GM08714 (cell line): ENCODE data around the gene TENT4A.

ENCODE experiments used
- H3K4me3 ChIP-seq: fragments of 200-500 bp; sonication (Bioruptor generic); 2 replicates; pipeline ENCODE4 v1.5.1; 2014; ENCODE audit warnings: mild to moderate bottlenecking, low read length, inconsistent platforms
- ZNF274 ChIP-seq: IDR thresholded peaks from 2 replicates; pipeline ENCODE4 v1.6.1; 2012; ENCODE audit warnings: mild to moderate bottlenecking, low read depth, low read length

Gene TENT4A

GRCh38 chr5:6750951-6751685 lies 37.9 kb downstream of the TENT4A start:
- no peak for TF ChIP-seq ZNF274
- no peak overlapping the region for H3K4me3 ChIP-seq

GRCh38 chr5:6752236-6752635 lies 39.0 kb downstream of the TENT4A start:
- no peak overlapping the region for H3K4me3 ChIP-seq
- no peak for TF ChIP-seq ZNF274

DNA sequence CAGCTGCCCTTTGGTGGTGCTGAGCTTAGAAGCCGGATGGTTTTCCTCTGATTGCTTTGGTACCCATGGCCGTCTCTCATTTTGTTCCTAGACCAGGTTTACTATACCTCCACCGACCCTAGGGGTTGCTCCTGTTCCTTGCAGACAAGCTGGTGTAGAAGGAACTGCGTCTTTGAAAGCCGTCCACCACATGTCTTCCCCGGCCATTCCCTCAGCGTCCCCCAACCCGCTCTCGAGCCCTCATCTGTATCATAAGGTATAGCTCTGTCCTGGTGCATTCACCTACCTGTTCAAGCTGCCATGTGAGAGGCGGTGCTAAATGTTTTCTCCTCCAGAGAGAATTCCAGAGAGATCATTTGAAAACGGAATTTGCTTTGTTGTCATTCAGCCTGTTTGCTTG lies 39.5 kb downstream of the TENT4A start:
- no peak for TF ChIP-seq ZNF274
- H3K4me3 ChIP-seq = no peak overlapping the region

DNA sequence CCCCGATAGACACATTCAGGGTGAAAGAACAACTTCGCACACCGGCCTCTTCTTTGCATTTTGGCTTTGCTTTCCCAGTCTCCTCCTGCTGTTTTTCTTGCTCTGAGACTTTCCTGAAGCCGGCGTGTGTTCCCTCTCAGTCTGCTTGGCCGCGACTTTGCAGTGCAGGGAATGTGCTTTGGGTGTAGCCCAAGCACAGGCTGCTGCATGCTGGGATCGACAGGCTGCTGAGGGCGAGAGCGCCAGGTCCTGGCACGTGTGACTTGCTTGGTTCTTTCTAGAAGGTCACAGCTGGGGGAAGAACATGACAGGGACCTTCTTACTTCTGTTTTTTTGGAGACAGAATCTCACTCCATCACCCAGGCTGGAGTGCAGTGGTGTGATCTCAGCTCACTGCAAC lies 40.6 kb downstream of the TENT4A start:
- TF ChIP-seq ZNF274 = no peak
- no peak overlapping the region for H3K4me3 ChIP-seq

- no peak for TF ChIP-seq ZNF274
- H3K4me3 ChIP-seq = no peak overlapping the region
These were observed 41.5 kb downstream of the TENT4A start for GRCh38 chr5:6754766-6755165.

DNA sequence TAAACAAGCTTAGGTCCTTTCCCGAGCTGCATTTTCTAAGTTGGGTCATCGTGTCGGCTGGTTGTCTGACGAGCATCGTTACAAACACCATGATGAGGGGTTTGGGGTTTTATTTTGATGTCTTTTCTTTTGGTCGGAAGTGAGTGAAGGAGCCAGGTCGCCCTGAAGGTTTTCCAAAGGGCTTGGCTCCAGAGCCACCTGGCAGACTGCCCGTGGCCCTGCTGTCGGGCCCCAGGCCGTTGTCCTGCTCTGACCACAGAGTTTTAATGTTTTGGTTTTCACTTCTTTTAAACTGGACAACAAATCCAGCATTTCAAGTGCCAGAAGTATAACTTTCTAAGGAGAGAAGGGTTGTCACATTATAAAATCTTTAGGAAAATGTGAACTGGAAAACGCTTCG lies 42.3 kb downstream of the TENT4A start:
- H3K4me3 ChIP-seq = no peak overlapping the region
- TF ChIP-seq ZNF274 = no peak

- H3K4me3 ChIP-seq = no peak overlapping the region
- TF ChIP-seq ZNF274 = no peak
These were observed 42.7 kb downstream of the TENT4A start for GRCh38 chr5:6755941-6756340.

DNA sequence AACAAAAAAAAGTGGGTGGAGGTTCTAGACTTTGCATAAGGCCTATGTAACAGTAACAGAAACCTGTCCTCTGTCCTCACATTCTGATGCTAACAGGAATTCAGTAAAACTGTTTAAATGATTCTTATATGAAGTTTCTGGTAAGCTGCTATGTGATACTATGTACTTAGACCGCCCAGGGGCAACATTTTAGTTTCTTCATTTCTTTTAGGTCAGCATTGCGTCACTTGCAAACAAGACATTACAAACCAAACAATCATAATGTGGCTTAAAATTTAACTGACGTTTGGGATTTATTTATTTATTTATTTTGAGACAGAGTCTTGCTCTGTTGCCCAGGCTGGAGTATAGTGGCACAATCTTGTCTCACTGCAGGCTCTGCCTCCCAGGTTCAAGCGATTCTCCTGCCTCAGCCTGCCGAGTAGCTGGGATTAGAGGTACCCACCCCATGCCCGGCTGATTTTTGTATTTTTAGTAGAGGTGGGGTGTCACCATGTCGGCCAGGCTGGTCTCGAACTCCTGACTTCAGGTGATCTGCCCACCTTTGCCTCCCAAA lies 44.3 kb downstream of the TENT4A start:
- no peak for TF ChIP-seq ZNF274
- H3K4me3 ChIP-seq = no peak overlapping the region

GRCh38 chr5:6758236-6758635 lies 45.0 kb downstream of the TENT4A start:
- no peak for TF ChIP-seq ZNF274
- no peak overlapping the region for H3K4me3 ChIP-seq

GRCh38 chr5:6758706-6759105 lies 45.5 kb downstream of the TENT4A start:
- no peak overlapping the region for H3K4me3 ChIP-seq
- no peak for TF ChIP-seq ZNF274

GRCh38 chr5:6759401-6759800 lies 46.2 kb downstream of the TENT4A start:
- TF ChIP-seq ZNF274 = no peak
- H3K4me3 ChIP-seq = no peak overlapping the region

GRCh38 chr5:6759983-6760382 lies 46.8 kb downstream of the TENT4A start:
- no peak overlapping the region for H3K4me3 ChIP-seq

DNA sequence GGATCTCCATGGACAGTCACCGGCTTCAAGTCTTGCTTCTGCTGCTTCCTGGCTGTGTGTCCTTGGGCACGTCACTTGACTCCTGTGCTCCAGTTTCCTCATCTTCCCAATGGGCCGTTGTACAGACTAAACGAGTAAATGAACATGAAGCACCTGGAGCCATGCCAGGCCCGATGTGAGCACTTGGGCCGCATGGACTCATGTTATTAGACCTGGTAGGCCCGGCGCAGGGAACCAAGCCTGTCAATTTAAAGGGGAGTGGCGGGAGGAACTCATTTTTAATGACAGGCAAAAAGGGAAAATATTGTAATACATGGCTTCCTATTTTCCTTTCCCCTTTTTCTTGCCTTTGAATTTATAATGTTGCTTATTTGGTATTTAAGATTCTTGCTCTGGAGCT lies 47.5 kb downstream of the TENT4A start:
- TF ChIP-seq ZNF274 = no peak
- no peak overlapping the region for H3K4me3 ChIP-seq

More at GRCh38 chr5:6759983-6760382, 46.8 kb downstream of the TENT4A start:
- no peak for TF ChIP-seq ZNF274

DNA sequence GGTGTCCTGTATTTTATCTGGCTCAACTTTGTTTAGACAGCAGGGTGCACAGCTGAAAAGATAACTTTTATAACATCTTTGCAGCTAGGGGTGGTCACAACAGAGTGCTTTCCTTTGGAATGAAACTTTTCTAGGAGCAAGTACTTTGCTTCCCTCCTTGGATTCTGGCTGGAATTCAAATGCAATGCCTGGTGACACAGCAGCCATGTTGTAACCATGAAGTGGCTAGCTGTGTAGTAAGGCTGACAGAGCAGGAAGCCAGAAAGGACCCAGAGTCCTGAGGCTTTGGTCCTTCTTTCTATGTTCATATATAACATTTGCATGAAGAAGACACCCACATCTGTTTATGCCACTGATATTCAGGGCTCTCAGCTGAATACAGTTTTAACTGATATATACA lies 48.1 kb downstream of the TENT4A start:
- no peak overlapping the region for H3K4me3 ChIP-seq
- no peak for TF ChIP-seq ZNF274

- H3K4me3 ChIP-seq = no peak overlapping the region
- no peak for TF ChIP-seq ZNF274
These were observed 48.9 kb downstream of the TENT4A start for GRCh38 chr5:6762116-6762515.

DNA sequence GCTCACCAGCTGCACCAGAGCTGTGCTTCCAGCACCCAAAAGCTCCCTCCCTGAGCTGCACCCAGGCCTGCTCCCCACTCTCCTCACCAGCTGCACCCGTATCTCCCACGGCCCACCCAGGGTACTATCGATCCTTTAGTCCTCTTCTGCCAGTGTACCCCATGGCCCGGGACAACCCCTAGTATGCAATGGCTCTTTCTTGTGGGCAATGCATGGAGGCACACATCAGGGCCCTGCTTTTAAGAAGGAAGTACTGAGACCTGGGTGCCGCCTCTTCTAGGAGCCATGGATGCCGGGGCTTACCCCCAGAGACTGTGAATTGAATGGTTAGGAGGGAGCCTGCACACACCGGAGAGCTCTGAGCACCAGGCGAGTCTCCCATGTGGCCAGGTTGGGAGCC lies 49.5 kb downstream of the TENT4A start:
- no peak overlapping the region for H3K4me3 ChIP-seq
- TF ChIP-seq ZNF274 = no peak
